ENCODE data around the gene MOB2.

Gene MOB2

DNA sequence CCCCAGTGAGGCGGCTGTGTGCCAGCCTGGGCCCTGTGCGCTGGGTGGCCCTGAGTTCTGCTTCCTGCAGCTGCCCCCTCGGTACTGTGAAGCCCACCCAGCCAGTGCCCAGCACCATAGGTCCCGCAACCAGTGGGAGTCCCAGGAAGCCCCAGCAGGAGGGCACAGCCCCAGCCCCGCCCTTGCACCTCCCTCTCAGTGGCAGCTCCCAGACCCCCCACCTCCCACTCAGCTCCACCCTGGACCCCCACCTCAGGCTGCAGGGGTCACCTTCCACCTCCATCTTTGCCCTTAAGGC, 30.9 kb downstream of the MOB2 start:
- no peak for ATAC-seq

DNA sequence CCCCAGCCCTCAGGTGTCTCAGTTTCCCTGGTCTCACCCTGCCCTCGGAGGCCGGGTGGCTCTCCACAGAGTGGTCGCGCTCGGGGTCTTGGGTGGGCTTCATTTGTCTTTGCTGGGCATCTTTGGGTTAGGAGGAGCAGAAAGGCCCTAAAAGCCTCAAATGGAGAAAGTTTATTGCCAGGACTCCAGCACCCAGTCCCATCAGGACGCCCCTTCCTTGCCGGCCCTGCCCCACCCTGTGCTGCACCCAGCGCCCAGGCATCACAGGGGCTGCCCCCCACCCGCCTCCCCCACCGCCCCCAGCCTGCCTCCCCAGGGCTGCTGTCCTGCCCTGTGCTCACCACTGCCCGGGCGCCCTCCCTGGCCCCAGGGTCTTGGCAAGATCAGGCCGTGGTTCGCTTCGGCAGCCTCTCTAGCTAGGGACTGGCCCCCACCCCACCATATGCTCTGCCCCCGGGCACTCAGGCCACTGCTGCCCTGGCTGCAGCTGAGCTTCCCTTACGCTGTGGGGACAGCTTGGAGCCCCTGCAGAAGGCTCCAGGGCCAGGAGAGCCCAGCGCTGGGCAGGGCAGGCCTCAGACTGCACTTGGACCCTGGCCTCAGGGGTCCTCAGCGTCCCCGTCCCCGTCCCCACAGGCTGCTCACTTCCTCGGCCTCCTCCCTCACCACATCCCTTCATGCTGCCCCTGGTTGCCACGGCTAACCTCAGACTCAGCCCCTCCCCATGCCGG, 31.4 kb downstream of the MOB2 start:
- ATAC-seq: no peak

DNA sequence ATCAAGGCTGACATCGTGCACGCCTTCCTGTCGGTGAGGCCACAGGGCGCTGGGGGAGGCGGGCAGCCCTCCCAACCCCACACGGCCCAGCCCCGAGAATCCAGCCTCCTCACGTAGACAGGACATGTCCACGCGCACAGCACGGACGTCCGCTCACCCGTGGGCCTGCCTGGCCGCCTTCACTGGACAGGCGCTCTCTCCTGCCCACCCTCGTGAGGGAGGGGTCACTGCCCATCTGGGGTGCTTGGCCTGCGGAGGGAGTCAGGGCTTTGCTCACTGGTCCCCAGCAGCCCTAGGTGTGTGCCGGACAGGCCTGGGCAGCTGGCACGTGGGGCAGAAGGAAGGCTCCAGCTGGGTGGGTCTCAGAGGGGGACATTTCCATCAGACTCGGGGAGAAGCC, 32.0 kb downstream of the MOB2 start:
- ATAC-seq: no peak

DNA sequence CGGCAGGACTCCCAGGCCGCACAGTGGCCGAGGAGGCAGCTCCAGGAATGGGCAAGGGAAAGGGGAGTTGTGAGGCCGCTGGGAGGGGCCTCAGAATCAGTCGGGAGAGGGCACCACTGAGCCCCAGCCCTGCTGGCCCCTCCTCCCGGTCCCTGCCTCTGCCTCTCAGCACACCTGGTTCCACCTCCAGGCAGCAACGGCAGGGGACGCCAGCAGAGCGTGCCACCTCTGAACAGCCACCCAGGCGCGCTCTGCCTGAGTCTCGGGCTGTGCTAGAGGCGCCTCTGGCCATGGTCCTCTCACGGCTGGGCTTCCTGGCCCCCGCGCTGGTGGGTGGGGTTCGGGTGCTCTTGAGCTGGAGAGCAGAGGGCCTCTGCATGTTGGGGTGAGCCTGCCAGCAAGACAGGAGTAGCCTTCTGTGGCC, 33.0 kb downstream of the MOB2 start:
- ATAC-seq: no peak

DNA sequence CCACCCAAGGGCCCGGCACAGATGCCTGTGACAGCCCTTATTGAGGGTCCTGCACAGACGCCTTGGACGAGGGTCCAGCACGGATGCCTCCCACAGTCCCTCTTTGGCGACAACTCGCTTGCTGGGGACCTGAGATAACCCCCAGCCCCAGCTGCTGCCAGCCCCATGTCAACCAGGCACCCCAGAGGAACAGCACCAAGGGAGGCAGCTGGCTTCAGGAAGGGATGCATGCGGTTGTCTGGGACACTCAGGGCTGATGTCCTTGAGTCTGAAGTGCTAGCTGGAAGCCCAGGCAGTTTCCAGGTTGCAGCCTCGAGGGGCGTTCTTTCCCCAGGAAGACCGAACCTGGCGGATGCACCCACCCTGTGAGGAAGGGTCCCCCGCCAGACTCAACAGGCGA, 33.8 kb downstream of the MOB2 start:
- ATAC-seq: no peak

DNA sequence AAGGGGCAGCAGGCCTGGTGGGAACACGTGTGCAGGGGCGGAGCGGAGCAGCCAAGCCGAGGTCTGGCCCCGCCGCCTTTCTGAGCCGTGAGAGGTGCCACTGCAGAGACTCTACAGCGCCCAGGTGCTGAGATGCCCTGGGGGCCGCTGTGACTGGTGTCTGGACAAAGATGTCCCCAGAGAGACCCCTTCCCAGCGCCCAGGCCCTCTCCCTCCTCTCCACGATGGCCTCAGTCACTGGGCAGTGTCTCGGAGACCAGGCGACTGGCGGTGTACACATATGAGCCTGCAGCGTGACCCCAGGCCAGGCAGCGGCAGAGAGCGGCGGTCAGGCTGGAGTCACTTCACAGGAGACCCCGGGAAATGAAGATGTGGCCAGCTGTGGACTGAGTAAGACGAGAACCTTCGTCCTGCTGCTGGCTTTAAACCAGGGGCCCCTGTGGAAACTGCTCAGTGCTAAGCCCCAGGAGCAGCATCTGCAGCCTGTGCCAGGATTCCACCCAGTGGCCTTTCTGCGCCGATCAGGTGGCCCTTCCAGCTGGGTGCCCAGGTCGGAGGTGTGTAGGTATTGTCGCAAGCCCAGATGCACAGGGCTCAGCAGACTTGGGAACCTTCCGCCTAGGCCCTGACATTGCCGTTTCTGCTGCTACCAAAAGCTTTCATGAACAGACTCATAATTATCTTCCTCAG, 34.7 kb downstream of the MOB2 start:
- no peak for ATAC-seq

DNA sequence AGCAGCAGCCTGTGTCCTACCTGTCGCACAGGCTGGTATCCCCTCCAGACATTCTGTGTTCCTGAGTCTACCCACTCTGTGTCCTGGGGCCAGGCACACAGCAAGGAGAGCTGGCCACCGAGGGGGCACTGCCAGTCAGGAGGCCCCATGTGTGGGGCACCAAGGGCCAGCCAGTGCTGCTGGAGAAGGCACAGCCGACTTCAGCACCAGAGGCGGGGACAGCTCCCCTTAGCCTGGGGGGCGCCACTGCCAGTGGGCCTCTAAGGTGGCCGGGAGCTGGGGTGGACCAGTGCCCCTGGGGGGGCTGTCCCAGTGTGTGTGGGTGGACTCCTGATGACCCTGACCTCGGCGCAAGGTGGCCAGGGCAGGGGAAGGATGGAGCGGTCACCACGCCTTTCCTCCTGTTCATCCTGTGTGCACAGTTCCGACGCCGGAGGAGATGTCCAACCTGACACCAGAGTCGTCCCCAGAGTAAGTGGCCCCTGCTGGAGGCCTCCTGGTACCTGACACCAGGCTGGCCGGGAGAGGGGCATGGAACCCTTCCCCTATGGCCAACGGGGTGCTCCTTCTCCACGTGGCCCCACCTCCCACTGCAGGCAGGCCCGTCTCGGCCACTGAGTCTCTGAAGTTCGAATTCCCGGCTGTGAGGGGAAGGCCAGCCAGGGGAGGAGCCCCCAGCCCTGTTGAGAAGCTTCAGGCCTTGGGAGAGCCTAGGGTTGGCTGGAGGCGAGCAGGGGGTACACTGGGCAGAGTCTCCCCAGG, 35.4 kb downstream of the MOB2 start:
- ATAC-seq: no peak

DNA sequence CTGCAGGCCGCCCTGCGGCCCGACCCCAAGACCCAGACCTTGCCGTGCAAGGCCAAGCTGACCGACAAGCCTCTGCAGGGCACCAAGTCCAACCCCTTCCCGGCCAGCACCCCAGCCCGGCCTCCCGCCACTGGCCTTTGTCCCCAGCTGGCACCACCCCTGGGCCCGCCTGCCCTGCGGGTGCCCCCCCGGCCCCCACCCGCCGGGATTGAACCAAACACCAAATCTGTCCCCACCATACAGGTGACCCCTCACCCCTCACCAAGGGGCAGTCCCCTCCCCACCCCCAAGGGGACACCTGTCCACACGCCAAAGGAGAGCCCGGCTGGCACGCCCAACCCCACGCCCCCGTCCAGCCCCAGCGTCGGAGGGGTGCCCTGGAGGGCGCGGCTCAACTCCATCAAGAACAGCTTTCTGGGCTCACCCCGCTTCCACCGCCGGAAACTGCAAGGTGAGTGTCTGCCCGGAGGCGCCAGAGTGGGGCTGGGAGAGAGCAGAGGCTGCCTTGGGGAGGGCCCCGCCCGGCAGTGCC, 36.2 kb downstream of the MOB2 start:
- no peak for ATAC-seq

DNA sequence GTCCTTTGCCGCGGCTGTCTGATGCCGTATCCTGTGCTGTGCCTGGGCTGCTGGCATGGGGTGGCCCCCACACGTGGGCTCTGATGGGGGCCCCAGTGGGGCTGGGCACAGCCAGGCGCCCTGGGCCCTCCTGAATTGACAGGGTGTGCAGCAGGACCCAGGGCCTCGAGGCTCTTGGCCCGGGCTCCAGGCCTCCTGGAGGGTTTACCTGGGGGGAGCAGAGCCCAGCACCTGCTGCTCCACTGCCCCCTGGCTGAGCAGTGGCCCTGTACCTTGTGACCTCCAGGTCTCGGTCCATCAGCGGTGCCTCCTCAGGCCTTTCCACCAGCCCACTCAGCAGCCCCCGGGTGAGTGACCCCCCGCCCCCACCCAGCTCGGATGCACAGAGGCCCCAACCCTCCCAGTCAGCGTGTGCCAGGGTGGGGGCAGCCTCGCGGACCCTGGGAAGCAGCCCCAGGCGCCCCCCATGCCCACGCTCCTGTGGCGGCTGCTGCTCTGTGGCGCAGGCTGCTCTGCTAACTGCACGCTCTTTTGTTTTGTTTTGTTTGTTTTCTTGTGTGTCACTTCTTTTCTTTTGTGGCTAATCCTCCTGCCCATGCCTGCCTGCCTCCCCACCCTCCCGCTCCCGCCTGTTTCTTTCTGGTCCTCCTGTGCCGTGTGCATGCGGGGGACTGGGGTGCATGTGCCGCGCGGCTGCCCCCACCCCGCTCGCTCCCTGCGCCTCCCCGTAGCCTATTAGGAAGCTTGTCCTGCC, 36.9 kb downstream of the MOB2 start:
- no peak for ATAC-seq

DNA sequence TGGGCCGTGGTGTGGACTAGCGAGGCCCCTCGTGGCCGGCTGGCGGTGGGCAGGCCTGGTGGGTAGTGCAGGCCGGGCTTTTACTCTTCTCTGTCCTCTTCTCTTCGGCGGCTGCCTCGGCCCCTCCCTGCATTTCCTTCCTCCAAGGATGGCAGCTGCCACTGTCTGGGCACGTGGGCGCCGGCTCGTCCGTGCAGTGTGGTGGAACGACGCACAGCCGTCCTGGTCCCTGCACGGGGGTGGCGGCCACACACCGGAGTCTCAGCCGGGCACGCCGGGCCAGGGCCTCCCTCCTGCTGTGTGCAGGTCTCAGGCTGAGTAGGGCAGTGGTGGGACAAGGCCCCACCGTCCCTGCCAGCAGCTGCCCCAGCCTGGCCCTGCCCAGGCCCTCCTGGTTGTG, 37.7 kb downstream of the MOB2 start:
- no peak for ATAC-seq

DNA sequence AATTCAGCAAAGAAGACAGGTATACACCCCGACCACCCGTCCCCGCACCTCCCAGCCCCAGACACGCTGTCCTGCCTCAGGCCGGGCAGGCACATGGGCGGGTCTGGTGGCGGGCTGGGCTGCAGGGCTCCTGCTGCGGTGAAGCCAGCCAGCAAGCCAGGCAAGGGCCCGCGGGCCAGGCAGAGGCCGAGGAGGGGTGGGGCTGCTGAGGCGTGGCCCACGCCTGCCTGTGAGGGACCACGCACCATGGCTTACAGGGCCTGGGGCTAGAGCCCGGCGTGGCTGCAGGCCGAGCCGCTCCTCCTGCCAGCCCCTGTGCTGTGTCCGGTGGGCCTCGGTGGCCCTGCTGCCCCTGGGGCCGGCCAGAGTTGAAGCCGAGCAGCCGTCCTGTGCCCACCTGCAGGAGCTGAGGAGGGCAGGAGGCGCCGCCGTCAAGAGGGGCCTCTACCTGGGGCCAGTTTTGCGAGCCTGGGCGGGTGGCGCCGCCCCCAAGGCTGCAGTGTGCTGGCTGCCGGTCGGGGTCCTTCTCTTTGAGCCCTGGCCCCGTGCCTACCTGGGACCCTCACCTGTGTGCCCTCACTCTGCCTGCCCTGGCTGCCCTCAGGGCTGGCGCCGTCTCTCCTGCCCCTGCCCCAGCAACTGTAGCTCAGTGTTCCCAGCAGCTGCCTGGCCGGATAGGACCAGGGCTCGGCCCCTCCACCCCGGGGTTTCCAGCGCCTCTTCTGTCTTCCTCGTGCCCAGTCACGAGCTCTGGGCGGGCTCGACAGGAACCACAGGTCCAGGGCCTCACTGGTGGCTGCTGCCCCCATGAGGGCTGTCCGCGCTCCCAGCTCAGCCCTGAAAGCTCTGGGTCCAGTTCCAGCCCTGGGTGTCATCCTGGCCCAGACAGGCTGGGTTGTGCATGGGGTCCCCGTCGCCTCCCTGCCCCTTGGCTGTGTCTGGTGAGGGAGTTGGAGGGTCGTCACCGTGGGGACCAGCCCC, 38.4 kb downstream of the MOB2 start:
- ATAC-seq: no peak

DNA sequence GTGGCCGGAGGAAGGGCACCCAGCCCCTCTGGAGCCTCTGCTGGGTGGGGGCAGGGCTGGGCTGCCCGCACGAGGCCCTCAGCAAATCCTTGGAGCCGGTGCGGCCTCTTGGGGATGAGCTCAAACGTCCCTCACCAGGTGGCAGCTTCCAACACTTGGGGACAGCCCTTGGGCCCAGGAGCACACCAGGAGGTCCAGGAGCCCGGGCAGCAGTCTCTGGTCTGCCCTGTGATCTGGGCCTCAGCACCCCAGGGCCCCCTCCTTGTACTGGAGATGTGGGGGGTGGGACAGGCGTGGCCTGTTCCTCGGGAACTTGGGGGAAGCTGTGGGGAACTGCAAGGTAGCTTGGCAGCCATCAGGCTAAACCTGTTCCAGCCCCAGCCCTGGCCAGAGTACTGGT, 40.0 kb downstream of the MOB2 start:
- no peak for ATAC-seq

DNA sequence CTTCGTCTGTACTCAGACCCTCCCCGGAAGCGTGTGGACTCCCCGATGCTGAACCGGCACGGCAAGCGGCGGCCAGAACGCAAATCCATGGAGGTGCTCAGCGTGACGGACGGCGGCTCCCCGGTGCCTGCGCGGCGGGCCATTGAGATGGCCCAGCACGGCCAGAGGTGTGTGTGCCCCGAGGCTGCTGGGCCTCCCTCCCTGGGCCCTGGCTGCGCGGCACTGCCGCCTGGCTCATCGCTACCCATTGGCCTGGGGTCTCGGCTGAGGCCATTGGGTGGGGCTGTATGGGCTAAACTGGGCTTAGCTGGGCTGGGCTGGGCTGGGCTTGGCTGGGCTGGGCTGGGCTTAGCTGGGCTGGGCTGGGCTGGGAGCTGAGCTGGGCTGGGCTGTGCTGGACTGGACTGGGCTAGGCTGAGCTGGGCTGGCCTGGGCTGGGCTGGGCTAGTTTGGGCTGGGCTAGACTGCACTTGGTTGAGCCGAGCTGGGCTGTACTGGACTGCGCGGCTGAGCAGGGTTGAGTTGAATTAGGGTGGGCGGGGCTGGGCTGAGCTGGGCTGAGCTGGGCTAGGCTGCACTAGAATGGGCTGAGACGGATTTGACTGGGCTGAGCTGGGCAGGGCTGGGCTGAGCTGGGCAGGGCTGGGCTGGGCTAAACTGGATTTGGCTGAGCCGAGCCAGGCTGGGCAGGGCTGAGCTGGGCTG, 40.7 kb downstream of the MOB2 start:
- no peak for ATAC-seq

DNA sequence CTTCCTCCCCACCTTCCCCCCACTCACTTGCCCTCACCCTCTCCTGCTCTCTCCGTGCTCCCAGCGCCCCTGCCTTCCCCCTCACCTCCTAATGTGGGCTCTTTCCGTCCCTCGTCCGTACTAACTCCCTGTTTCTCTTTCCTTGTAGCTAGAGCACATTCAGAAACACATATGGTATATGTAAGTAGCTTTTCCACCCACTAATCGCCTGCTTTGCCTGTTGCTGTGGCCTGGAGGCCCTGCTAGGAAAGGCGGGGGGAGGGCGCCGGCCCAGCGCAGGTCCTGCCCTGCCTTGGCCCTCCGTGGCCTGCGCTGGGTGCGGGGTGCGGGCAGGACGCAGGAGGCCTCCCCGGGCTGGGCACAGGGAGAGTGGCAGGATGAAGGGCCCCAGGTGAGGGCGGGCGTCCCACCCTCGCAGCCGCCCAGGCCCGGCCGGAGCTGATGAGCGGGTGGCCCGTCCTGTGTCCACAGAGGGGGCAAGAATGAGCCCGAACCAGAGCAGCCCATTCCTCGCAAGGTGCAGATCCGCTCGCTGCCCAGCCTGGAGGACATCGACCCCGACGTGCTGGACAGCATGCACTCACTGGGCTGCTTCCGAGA, 41.7 kb downstream of the MOB2 start:
- ATAC-seq: no peak

DNA sequence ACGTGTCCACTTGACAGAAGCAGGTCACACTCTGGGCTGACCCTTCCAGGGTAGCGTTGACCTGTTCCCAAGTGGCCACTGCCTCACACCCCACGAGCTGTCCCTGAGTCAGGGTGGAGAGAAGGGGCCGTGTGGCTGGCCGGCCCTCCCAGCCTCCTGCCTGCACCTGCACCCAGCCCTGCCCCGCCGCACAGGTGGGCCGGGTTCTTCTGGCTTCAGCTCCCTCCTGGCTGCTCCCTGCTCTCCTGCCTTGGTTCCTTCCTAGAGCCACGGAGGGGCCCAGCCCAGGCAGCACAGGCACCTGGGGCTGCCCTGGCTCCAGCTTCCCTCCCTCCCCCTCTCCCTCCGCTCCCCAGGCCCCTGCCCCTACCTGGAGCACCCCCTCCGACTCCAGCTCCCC, 42.3 kb downstream of the MOB2 start:
- ATAC-seq: no peak

DNA sequence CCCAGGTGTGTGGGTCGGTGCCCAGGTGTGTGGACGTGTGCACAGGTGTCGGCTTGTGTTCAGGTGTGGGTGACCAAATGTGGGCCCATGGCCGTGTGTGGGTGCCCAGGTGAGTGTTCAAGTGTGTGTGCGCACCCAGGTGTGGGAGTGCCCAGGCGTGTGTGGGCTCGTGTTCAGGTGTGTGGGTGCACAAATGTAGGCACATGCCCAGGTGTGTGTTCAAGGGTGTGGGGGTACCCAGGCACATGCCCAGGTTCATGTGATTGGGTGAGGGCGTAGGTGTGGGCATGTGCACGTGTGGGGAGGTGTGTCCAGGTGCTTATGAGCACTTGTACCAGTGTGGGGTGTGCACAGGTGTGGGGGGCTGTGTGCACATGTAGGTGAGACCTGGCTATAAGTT, 42.8 kb downstream of the MOB2 start:
- no peak for ATAC-seq

DNA sequence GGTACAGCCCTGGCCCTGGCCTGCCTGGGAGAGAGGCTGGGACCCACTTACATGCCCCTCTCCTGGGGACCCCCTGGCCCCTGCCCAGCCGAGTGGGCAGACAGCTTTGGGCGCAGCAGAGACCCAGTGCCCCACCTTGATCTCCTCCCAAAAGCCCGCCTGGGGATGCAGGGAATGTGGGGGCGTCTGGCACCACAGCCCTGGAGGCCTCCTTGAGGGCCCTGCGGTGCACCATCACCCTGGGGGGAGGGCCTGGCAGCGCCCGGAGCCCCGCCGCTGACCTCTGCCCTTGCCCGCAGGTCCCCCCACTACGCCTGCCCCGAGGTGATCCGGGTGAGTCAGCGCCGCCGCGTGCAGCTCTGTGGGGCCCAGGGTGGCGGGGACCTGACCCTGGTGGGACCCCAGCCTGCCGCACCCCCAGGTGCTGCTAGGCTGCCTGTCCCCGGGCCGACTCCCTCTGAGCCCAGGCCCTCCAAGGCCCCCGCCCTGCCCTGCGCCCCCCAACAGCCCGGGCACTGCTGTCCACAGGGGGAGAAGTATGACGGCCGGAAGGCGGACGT, 43.7 kb downstream of the MOB2 start:
- ATAC-seq: no peak

DNA sequence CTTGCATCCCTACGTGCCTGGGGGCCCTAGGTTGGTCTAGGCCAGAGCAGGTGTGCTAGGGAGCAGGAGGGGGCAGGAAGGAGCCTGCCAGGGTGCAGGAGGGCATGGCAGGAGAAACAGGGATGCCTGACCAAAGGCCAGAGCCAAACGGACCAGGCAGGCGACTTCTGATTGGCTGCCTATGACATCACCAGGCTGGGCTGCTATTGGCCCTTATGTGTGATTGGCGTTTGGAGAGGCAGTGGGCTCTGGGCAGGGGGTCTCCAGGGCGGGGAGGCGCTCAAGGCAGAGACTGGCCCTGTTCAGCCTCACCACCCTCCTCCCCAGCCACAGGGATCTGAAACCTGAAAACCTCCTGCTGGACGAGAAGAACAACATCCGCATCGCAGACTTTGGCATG, 44.4 kb downstream of the MOB2 start:
- no peak for ATAC-seq

DNA sequence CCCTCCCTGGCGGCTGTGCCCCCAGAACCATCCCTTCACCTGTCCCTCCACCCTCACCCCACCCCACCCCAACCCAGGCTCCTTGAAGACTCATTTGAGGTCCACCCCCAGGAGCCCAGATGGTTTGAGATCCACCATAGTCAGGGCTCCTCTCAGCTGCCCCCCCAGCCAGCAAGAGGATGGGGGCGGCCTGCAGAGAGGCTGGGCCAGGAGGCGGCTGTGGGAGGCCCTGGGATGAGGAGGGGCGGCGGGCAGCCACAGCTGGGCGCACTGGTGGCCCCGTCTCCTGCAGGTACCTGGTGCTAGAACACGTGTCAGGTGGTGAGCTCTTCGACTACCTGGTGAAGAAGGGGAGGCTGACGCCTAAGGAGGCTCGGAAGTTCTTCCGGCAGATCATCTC, 46.1 kb downstream of the MOB2 start:
- ATAC-seq: no peak

DNA sequence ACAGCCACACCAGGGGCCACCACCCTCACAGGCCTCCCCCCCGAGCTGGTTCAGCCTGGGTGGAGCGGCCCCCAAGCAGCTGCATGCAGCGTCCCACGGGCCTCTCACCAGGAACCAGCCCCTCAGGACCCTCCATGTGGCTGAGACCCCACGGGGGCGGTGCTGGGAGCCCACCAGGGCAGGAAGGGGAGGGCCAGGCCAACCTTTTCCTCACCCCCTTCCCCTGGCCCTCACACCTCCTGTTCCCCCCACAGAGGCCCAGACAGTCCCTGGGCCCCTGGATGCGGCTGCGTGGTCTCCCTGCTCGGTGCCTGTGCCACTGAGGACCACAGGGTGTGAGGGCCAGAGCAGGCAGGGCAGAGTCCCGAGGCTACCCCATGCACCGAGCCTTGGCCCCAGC, 46.5 kb downstream of the MOB2 start:
- ATAC-seq: no peak

Data from activated CD4-positive, CD25-positive, alpha-beta regulatory T cell treated with anti-CD3 and anti-CD28 coated beads, Interleukin-2, amount 50 U/mL, for 24 hours (primary cell).